ENCODE measurements around the gene RNASE7.
"Not testable (repeated sequence)": the region's sequence is repeated elsewhere in the genome, so short reads cannot be mapped to it uniquely, and the experiment has no call there.

The RNASE7 gene

GRCh38 chr14:21041676-21042433 is at the start of gene RNASE7:
Gene RNASE7 (plus strand): TSS chr14:21042362. CDS start chr14:21042993, 631 bp downstream.
- no peak for DNase-seq

- DNase-seq = no peak
Observed at GRCh38 chr14:20996521-20996920, 45.6 kb upstream of the RNASE7 start.

GRCh38 chr14:20997115-20997514 is 45.0 kb upstream of the RNASE7 start:
- DNase-seq = no peak

- DNase-seq = no peak
Observed at GRCh38 chr14:20997564-20997963, 44.6 kb upstream of the RNASE7 start.

GRCh38 chr14:20998139-20998538 is 44.0 kb upstream of the RNASE7 start:
- no peak for DNase-seq

GRCh38 chr14:20998674-20999366 is 43.3 kb upstream of the RNASE7 start, which contains the start of gene SLC39A2:
Gene SLC39A2 (plus strand): TSS chr14:20999293. CDS start chr14:20999447, 154 bp downstream.
- DNase-seq = no peak

- no peak for DNase-seq
Observed at GRCh38 chr14:20999591-20999990, 42.6 kb upstream of the RNASE7 start.

GRCh38 chr14:21001218-21001617 is 40.9 kb upstream of the RNASE7 start:
- no peak for DNase-seq

GRCh38 chr14:21003788-21004346 is 38.3 kb upstream of the RNASE7 start:
- DNase-seq = no peak

- not testable (repeated sequence) for DNase-seq
Observed at GRCh38 chr14:21009721-21010120, 32.4 kb upstream of the RNASE7 start.

GRCh38 chr14:21011136-21011535 is 31.0 kb upstream of the RNASE7 start:
- DNase-seq = no peak

- DNase-seq = peak; percentile 41 to 73 (median 62)
Observed at GRCh38 chr14:21014761-21015190, 27.4 kb upstream of the RNASE7 start.

- DNase-seq = no peak
Observed at GRCh38 chr14:21015312-21015711, 26.9 kb upstream of the RNASE7 start.

- DNase-seq = no peak
Observed at GRCh38 chr14:21016413-21017190, 25.6 kb upstream of the RNASE7 start.

- DNase-seq = no peak
Observed at GRCh38 chr14:21017528-21018245, 24.5 kb upstream of the RNASE7 start.

- DNase-seq = no peak
Observed at GRCh38 chr14:21018286-21018685, 23.9 kb upstream of the RNASE7 start.

- no peak for DNase-seq
Observed at GRCh38 chr14:21018781-21019180, 23.4 kb upstream of the RNASE7 start.

- no peak for DNase-seq
Observed at GRCh38 chr14:21019366-21019765, 22.8 kb upstream of the RNASE7 start.

GRCh38 chr14:21020977-21021545 is 21.1 kb upstream of the RNASE7 start:
- DNase-seq = no peak

GRCh38 chr14:21022686-21023085 is 19.5 kb upstream of the RNASE7 start:
- no peak for DNase-seq

GRCh38 chr14:21023174-21023573 is 19.0 kb upstream of the RNASE7 start:
- no peak for DNase-seq

All from activated naive CD4-positive, alpha-beta T cell (primary cell).